SK-N-SH (cell line): ENCODE data around the gene ZNF579.

Experiments
- CTCF ChIP-seq: fragments of 200-600 bp; sonication (generic); IDR thresholded peaks from 2 replicates; pipeline ENCODE4 v1.6.1; 2017; ENCODE audit warnings: antibody characterized with exemption, mild to moderate bottlenecking, moderate library complexity
- FOXM1 ChIP-seq: IDR thresholded peaks from 2 replicates; pipeline ENCODE4 v1.4.0; 2012; ENCODE audit warnings: low read depth, mild to moderate bottlenecking
- POLR2AphosphoS5 ChIP-seq: IDR thresholded peaks from 2 replicates; pipeline ENCODE4 v1.6.1; 2012; ENCODE audit warnings: low read depth, low read length
- SMC3 ChIP-seq: IDR thresholded peaks from 2 replicates; pipeline ENCODE4 v1.6.1; 2012; ENCODE audit warnings: low read depth, low read length, improper control_type of control experiment
- TAF1 ChIP-seq: IDR thresholded peaks from 2 replicates; pipeline ENCODE4 v1.6.1; 2012; ENCODE audit warnings: low read depth, mild to moderate bottlenecking, low read length, moderate library complexity, borderline replicate concordance
- USF1 ChIP-seq: IDR thresholded peaks from 2 replicates; pipeline ENCODE4 v1.4.0; 2012; ENCODE audit warnings: low read depth, borderline replicate concordance

- TF ChIP-seq SMC3 (no peak), USF1 (no peak), TAF1 (no peak), CTCF (no peak), FOXM1 (no peak), POLR2AphosphoS5 (no peak)
Observed at GRCh38 chr19:55567708-55568328, 12.8 kb downstream of the ZNF579 start.
